Upper lobe of left lung (tissue), 6 donors: ENCODE results near the gene TTC28. TPM values are rescaled to one million over a fixed set of nuclear protein-coding genes. Genes with fewer than 3 reads are reported as not detected.
"Not testable (repeated sequence)": the region's sequence is repeated elsewhere in the genome, so short reads cannot be mapped to it uniquely, and the experiment has no call there.

Experiments used
- ATAC-seq, 2 donors: fragments of 200-7000 bp; cut with Tn5 transposase; one replicate each; pipeline ENCODE4 v1.9.1; 2022; ENCODE audit warnings: mild to moderate bottlenecking in 2 of 2, moderate library complexity in 2 of 2; ENCODE audit not compliant: low FRiP score in 2 of 2
- DNase-seq, 2 donors: peaks; one replicate each; pipeline ENCODE4 v3.0.0-alpha.2; 2019 to 2020
- H3K27ac ChIP-seq, 4 donors: fragments of 200-600 bp; sonication (generic); one replicate each; pipeline ENCODE4 v1.5.1; 2016 to 2019
- H3K27me3 ChIP-seq, 4 donors: fragments of 200-600 bp; sonication (generic); one replicate each; pipeline ENCODE4 v1.5.1; 2017 to 2019
- H3K36me3 ChIP-seq, 4 donors: fragments of 200-600 bp; sonication (generic); one replicate each; pipeline ENCODE4 v1.5.1; 2016 to 2019
- H3K4me1 ChIP-seq, 4 donors: fragments of 200-600 bp; sonication (generic); one replicate each; pipeline ENCODE4 v1.5.1; 2018 to 2019
- H3K4me3 ChIP-seq, 4 donors: fragments of 200-600 bp; sonication (generic); one replicate each; pipeline ENCODE4 v1.5.1; 2017 to 2019; ENCODE audit warnings: mild to moderate bottlenecking in 2 of 4, moderate library complexity in 1 of 4
- H3K9me3 ChIP-seq, 4 donors: fragments of 200-600 bp; sonication (generic); one replicate each; pipeline ENCODE4 v1.5.1; 2018 to 2019
- CTCF ChIP-seq, 6 experiments: fragments of 450-650 bp in 4 of 6; fragments of 200-600 bp in 2 of 6; sonication (generic) in 2 of 6; IDR thresholded peaks; one replicate each; pipeline ENCODE4 v1.5.1; 2016 to 2019; ENCODE audit warnings: antibody characterized with exemption in 6 of 6
- EP300 ChIP-seq, 4 donors: sonication (generic); formaldehyde crosslinking; IDR thresholded peaks; one replicate each; pipeline ENCODE4 v1.5.1; 2017; ENCODE audit warnings: antibody characterized with exemption in 4 of 4, control low read depth in 2 of 4
- POLR2A ChIP-seq, 4 donors: fragments of 450-650 bp; IDR thresholded peaks; one replicate each; pipeline ENCODE4 v1.5.1; 2016 to 2017; ENCODE audit warnings: antibody characterized with exemption in 4 of 4, mild to moderate bottlenecking in 2 of 4
- POLR2AphosphoS5 ChIP-seq, 2 donors: sonication (generic); formaldehyde crosslinking; IDR thresholded peaks; one replicate each; pipeline ENCODE4 v1.5.1; 2017; ENCODE audit warnings: antibody characterized with exemption in 2 of 2
- WGBS, 2 donors: methylation state at CpG; one replicate each; pipeline ENCODE4 v1.1.5; 2017 to 2018; 5-methylcytosine and 5-hydroxymethylcytosine counted together
- total RNA-seq, 6 donors: library from RNA; depleted of rRNA in 4 of 6; stranded (reverse); fragments of >200 nt in 4 of 6; gene quantifications; one replicate each; pipeline versions ENCODE4 v1.1.0 to v1.2.1, GENCODE V29; 2016 to 2021
- donor health status: DM: no; HTN: no; CAD: no; lungs with moderate emphysema.
- donor health status: DM: no; HTN: yes; CAD: no; lungs with severe emphysema.

TTC28 gene
- total RNA-seq, 6 donors from 2014 or later, result 30.1 to 69.4 (median 41.4) TPM

GRCh38 chr22:28505416-28506149 is 174.1 kb downstream of the TTC28 start:
- TF ChIP-seq POLR2AphosphoS5 (IDR thresholded peaks at IDR 0.05) (no peak), POLR2A (IDR thresholded peaks at IDR 0.05) (no peak), EP300 (IDR thresholded peaks at IDR 0.05) (no peak), CTCF (IDR thresholded peaks at IDR 0.05) (no peak)
- Histone ChIP-seq H3K36me3 (no peaks in the 10 kb centered on the region), H3K9me3 (peaks cover 0 to 9% (median 0%) of the 10 kb centered on the region in 4 donors), H3K4me3 (no peak overlapping the region), H3K27ac (no peak overlapping the region), H3K27me3 (no peaks in the 10 kb centered on the region), H3K4me1 (no peaks in the 10 kb centered on the region)
- peak in 1 of 2 donors; percentile 21 for ATAC-seq
- peak in 1 of 2 donors; percentile 5 for DNase-seq
- 86 to 88% methylated on average over 10 to 15 of the region's 15 CpGs for WGBS, 2 donors

DNA sequence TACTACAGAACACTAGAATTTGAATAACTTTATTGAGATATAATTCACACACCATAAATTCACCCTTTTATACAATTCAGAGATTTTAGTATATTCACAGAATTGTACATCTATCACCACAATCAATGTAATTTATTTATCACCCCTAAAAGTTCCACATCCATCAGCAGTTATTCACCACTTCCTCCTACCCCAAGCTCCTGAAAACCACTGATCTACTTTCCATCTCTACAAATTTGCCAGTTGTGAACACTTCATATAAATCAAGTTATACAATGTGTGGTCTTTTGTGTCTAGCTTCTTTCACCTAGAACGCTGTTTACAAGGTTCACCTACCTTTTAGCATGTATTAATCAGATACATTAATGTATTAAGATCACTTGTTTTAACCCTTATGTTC is 179.6 kb downstream of the TTC28 start:
- ATAC-seq, result no peak
- 22 to 78% methylated on average over 1 of the region's 1 CpG for WGBS, 2 donors

DNA sequence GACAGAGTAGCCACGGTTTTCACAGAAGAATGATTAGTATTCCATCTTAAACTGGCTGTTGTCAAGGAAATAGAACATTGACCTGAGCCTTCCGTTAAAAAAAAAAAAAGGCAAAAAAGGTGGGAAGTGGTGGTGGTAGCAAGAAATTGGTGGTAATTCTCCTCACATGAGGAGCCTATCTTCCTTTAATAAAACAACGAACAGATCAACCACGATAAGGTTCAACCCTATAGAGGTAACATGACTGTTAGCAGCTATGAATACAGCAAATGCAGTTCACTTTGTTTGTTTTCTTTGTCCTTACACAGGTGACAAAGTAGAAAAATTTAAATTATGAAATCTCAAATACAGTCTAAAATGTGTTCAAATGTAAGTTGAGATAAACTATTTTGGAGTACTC is 181.6 kb downstream of the TTC28 start:
- H3K9me3 ChIP-seq, result no peaks in the 10 kb centered on the region
- ATAC-seq, result no peak
- H3K36me3 ChIP-seq, result no peaks in the 10 kb centered on the region
- H3K4me3 ChIP-seq, result no peak overlapping the region
- H3K4me1 ChIP-seq, result no peaks in the 10 kb centered on the region
- no peak for DNase-seq
- 80 to 88% methylated on average over 4 of the region's 4 CpGs for WGBS, 2 donors
- TF ChIP-seq EP300 (IDR thresholded peaks at IDR 0.05) (no peak), CTCF (IDR thresholded peaks at IDR 0.05) (no peak), POLR2A (IDR thresholded peaks at IDR 0.05) (no peak), POLR2AphosphoS5 (IDR thresholded peaks at IDR 0.05) (no peak)
- no peaks in the 10 kb centered on the region for H3K27me3 ChIP-seq
- no peak overlapping the region for H3K27ac ChIP-seq

More for the DNA sequence above, 179.6 kb downstream of the TTC28 start:
- Histone ChIP-seq H3K9me3 (no peaks in the 10 kb centered on the region), H3K4me3 (no peak overlapping the region), H3K4me1 (no peaks in the 10 kb centered on the region), H3K27ac (no peak overlapping the region), H3K36me3 (no peaks in the 10 kb centered on the region), H3K27me3 (no peaks in the 10 kb centered on the region)
- TF ChIP-seq POLR2AphosphoS5 (IDR thresholded peaks at IDR 0.05) (no peak), CTCF (IDR thresholded peaks at IDR 0.05) (no peak), EP300 (IDR thresholded peaks at IDR 0.05) (no peak), POLR2A (IDR thresholded peaks at IDR 0.05) (no peak)
- no peak for DNase-seq

- Histone ChIP-seq H3K27ac (no peak overlapping the region), H3K36me3 (no peaks in the 10 kb centered on the region), H3K4me1 (no peaks in the 10 kb centered on the region), H3K4me3 (no peak overlapping the region), H3K27me3 (no peaks in the 10 kb centered on the region), H3K9me3 (no peaks in the 10 kb centered on the region)
- ATAC-seq (no peak), DNase-seq (no peak)
- TF ChIP-seq EP300 (IDR thresholded peaks at IDR 0.05) (no peak), CTCF (IDR thresholded peaks at IDR 0.05) (no peak), POLR2A (IDR thresholded peaks at IDR 0.05) (no peak), POLR2AphosphoS5 (IDR thresholded peaks at IDR 0.05) (no peak)
- 70 to 74% methylated on average over 2 of the region's 2 CpGs for WGBS, 2 donors
Measured at GRCh38 chr22:28497188-28497587, 182.5 kb downstream of the TTC28 start.

DNA sequence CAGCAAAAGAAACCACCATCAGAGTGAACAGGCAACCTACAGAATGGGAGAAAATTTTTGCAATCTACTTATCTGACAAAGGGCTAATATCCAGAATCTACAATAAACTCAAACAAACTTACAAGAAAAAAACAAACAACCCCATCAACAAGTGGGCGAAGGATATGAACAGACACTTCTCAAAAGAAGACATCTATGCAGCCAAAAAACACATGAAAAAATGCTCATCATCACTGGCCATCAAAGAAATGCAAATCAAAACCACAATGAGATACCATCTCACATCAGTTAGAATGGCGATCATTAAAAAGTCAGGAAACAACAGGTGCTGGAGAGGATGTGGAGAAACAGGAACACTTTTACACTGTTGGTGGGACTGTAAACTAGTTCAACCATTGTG is 188.4 kb downstream of the TTC28 start:
- H3K9me3 ChIP-seq, H3K4me3 ChIP-seq, H3K36me3 ChIP-seq, H3K27me3 ChIP-seq, DNase-seq, H3K27ac ChIP-seq, H3K4me1 ChIP-seq, ATAC-seq: not testable (repeated sequence)
- 88 to 100% methylated on average over 1 of the region's 2 CpGs for WGBS, 2 donors
